Measurements from ENCODE around the gene TNFRSF1A. TPM values are rescaled to one million over a fixed set of nuclear protein-coding genes. Genes with fewer than 3 reads are reported as not detected.

Gene TNFRSF1A
- total and polyA plus RNA-seq, 12 donors, result 46.4 to 386 (median 224) TPM

GRCh38 chr12:6355491-6356373, 13.9 kb upstream of the TNFRSF1A start:
- 72 to 80% (median 76%) methylated on average over 8 of the region's 8 CpGs for WGBS, 4 donors
- Histone ChIP-seq H3K9me3 (replicated peaks in 1 of 3) (no peaks in the 10 kb centered on the region), H3K4me1 (replicated peaks in 1 of 2) (peaks cover 0 to 11% of the 10 kb centered on the region in 2 donors), H3K4me3 (no peak overlapping the region), H3K36me3 (replicated peaks in 1 of 2) (no peaks in the 10 kb centered on the region), H3K27ac (no peak overlapping the region), H3K27me3 (no peaks in the 10 kb centered on the region)
- intact Hi-C loops (cut with DNase I), result no loop called here
- TF ChIP-seq CTCF (IDR thresholded peaks at IDR 0.05), result no peak
- no peak for TF ChIP-seq POLR2A (IDR thresholded peaks at IDR 0.05)
- DNase-seq, result no peak

GRCh38 chr12:6354495-6355393, 12.9 kb upstream of the TNFRSF1A start:
- H3K9me3 ChIP-seq (replicated peaks in 1 of 3), result no peaks in the 10 kb centered on the region
- TF ChIP-seq CTCF (IDR thresholded peaks at IDR 0.05) (no peak), POLR2A (IDR thresholded peaks at IDR 0.05) (no peak)
- no peaks in the 10 kb centered on the region for H3K36me3 ChIP-seq (replicated peaks in 1 of 2)
- intact Hi-C loops (cut with DNase I), result no loop called here
- no peaks in the 10 kb centered on the region for H3K27me3 ChIP-seq
- 85 to 96% (median 92%) methylated on average over 9 to 10 of the region's 10 CpGs for WGBS, 4 donors
- no peak overlapping the region for H3K4me3 ChIP-seq
- no peak for DNase-seq
- H3K27ac ChIP-seq, result no peak overlapping the region
- peaks cover 0 to 11% of the 10 kb centered on the region in 2 donors for H3K4me1 ChIP-seq (replicated peaks in 1 of 2)

- WGBS, 4 donors, result 52 to 65% (median 61%) methylated on average over 7 to 9 of the region's 9 CpGs
- intact Hi-C loops (cut with DNase I), result no loop called here
- H3K4me1 ChIP-seq (replicated peaks in 1 of 2), result peaks cover 8 to 19% of the 10 kb centered on the region in 2 donors
These were observed 10.6 kb upstream of the TNFRSF1A start for GRCh38 chr12:6352193-6353173.

More at GRCh38 chr12:6352193-6353173, 10.6 kb upstream of the TNFRSF1A start:
- H3K27ac ChIP-seq, result peak overlapping the region in 3 of 5 donors; percentile 29 to 63 (median 61)
- H3K27me3 ChIP-seq, result no peaks in the 10 kb centered on the region
- no peaks in the 10 kb centered on the region for H3K9me3 ChIP-seq (replicated peaks in 1 of 3)
- TF ChIP-seq CTCF (IDR thresholded peaks at IDR 0.05), result no peak
- TF ChIP-seq POLR2A (IDR thresholded peaks at IDR 0.05), result no peak
- no peaks in the 10 kb centered on the region for H3K36me3 ChIP-seq (replicated peaks in 1 of 2)
- DNase-seq, result no peak
- no peak overlapping the region for H3K4me3 ChIP-seq

Data from adrenal gland (tissue), 12 donors.